Measurements from ENCODE around the gene RS1. TPM values are rescaled to one million over a fixed set of nuclear protein-coding genes. Genes with fewer than 3 reads are reported as not detected.

The RS1 gene
- total and polyA plus RNA-seq, 10 of the 15 experiments (the other 5 are each of a cell fraction or from before 2014, with no cell fraction given): 0.04 to 0.26 TPM; not detected in 8

DNA sequence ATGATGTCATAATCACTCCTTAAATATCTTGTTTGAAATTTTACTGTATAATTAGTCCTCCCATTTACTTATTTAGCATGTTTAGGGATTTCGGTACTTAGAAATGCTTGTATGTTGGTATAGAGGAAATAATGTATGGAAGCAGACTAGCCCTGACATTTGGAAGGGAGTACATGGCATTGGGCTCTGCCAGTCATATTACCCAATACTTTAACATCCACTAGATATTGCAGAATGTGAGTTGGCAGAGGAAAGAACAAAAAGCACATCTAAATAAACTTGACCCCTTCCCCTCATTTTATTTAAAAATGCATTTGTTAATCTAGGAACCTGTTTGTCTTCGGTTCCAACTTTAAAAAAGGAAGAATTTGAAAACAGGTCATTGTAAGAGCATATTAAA, 77.8 kb downstream of the RS1 start:
- H3K9me3 ChIP-seq (replicated peaks; ENCODE audit: control insufficient read depth, insufficient read depth, low read length): no peaks in the 10 kb centered on the region
- H3K4me1 ChIP-seq (ENCODE audit: control insufficient read depth, insufficient read depth, low read length): no peaks in the 10 kb centered on the region
- in situ Hi-C loops (cut with MboI) (no loop called here), intact Hi-C loops (cut with micrococcal nuclease; ENCODE audit: unreplicated experiment) (no loop called here)
- SMC1A ChIA-PET (ENCODE audit: uncharacterized antibody, unreplicated experiment): interaction anchor here (1.0 kb wide), 1 partner anchor 9 kb away, joined by 3 read pairs; no protein-coding TSS in a partner anchor
- ATAC-seq (no peak), FAIRE-seq (no peak), DNase-seq (ENCODE audit: low read depth, low spot score) (no peak)
- CTCF ChIA-PET: no interaction called here
- H3K27me3 ChIP-seq (replicated peaks in 1 of 2; ENCODE audit: control insufficient read depth in 2 of 2, insufficient read depth in 2 of 2, low read length in 1 of 2): no peaks in the 10 kb centered on the region
- no peaks in the 10 kb centered on the region for H3K79me2 ChIP-seq (ENCODE audit: control insufficient read depth, insufficient read depth, low read length)
- H3K4me2 ChIP-seq (ENCODE audit: control insufficient read depth, insufficient read depth): no peak overlapping the region
- H3K9ac ChIP-seq (ENCODE audit: control insufficient read depth, insufficient read depth, low read length): no peak overlapping the region
- 30% methylated on average over 2 of the region's 2 CpGs for WGBS (ENCODE audit: insufficient coverage, insufficient replicate concordance, low lambda C conversion rate, missing lambda C conversion rate)
- H3K36me3 ChIP-seq (ENCODE audit: control insufficient read depth in 2 of 2, insufficient read depth in 2 of 2, low read length in 1 of 2): no peaks in the 10 kb centered on the region
- no TSS peak for BruUV-seq (replicated peaks)
- no peak overlapping the region for H3K4me3 ChIP-seq
- H4K20me1 ChIP-seq (ENCODE audit: control insufficient read depth, insufficient read depth): no peaks in the 10 kb centered on the region
- no peak overlapping the region for H3K27ac ChIP-seq (ENCODE audit: control insufficient read depth, insufficient read depth)
- no peak overlapping the region for H2AFZ ChIP-seq (ENCODE audit: control insufficient read depth, low read depth, low read length)
- TF ChIP-seq PML (IDR thresholded peaks at IDR 0.05; ENCODE audit: low read length) (no peak), HCFC1 (IDR thresholded peaks at IDR 0.05; ENCODE audit: low read length) (no peak), SUPT20H (IDR thresholded peaks at IDR 0.05; ENCODE audit: borderline replicate concordance, control insufficient read depth, low read depth, low read length) (no peak), SPI1 (IDR thresholded peaks at IDR 0.05; ENCODE audit: borderline replicate concordance, insufficient read depth, low read depth, low read length) (no peak), ZNF622 (IDR thresholded peaks at IDR 0.05) (no peak), SIN3A (IDR thresholded peaks at IDR 0.05; ENCODE audit: low read depth, low read length) (no peak), ZZZ3 (IDR thresholded peaks at IDR 0.05; ENCODE audit: control insufficient read depth, insufficient read length, low read depth) (no peak), KAT2A (conservative IDR thresholded peaks at IDR 0.05; ENCODE audit: control insufficient read depth, low read depth, low read length) (no peak), NKRF (conservative IDR thresholded peaks at IDR 0.05) (no peak), POLR2AphosphoS2 (IDR thresholded peaks at IDR 0.05; ENCODE audit: low read depth, low read length) (no peak), RCOR1 (conservative IDR thresholded peaks at IDR 0.05; ENCODE audit: low read depth, low read length) (no peak), ZNF24 (IDR thresholded peaks at IDR 0.05) (no peak)
- TF ChIP-seq, protein P1, sequence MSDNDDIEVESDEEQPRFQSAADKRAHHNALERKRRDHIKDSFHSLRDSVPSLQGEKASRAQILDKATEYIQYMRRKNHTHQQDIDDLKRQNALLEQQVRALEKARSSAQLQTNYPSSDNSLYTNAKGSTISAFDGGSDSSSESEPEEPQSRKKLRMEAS (IDR thresholded peaks at IDR 0.05; ENCODE audit: low read depth, low read length): no peak
- POLR2A ChIA-PET: no interaction called here
- RAD21 ChIA-PET (ENCODE audit: unreplicated experiment): no interaction called here

Measured in GM12878 (cell line).